GM12874 (cell line): Measurements from ENCODE around the gene CACNG7.

Experiments used
- CTCF ChIP-seq: IDR thresholded peaks from 2 replicates; pipeline ENCODE4 v1.5.1; 2011; ENCODE audit warnings: low read depth, mild to moderate bottlenecking, control low read depth, low read length, moderate library complexity; ENCODE audit not compliant: insufficient read depth

The CACNG7 gene

DNA sequence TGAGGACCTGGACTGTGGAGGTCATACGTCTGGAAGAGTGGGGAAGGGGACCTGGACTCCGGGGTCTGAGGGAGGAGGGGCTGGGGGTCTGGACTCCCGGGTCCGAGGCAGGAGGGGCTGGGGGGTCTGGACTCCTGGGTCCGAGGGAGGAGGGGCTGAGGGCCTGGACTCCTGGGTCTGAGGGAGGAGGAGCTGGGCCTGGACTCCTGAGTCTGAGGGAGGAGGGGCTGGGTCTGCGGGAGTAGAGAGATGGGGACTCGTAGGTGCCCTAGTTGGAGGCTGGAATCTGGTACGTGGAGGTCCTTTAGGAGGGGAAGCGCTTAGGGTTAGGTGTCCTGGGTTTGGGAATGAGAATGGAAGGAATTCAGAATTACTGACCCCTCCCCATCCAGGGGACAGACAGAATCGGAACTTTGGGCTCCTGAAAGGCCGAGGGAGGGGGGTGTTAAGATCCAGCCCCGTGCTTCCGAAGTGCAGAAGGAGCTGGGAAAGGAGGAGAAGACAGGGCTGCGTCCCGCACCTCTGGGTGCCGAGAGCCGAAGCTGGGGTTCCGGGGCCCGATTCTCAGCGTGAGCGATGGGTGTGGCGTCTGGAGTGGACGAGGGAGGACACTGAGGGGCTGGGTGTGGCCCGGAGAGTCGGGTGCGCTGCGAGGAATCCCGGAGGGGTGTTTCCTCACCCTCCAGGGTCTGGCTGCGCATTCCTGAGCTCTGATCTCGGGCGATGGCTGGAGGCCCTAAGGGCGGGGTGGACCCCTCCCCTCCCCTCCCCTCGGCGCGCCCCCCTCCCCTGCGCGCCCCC is 40.8 kb upstream of the CACNG7 start:
- TF ChIP-seq CTCF: no peak

DNA sequence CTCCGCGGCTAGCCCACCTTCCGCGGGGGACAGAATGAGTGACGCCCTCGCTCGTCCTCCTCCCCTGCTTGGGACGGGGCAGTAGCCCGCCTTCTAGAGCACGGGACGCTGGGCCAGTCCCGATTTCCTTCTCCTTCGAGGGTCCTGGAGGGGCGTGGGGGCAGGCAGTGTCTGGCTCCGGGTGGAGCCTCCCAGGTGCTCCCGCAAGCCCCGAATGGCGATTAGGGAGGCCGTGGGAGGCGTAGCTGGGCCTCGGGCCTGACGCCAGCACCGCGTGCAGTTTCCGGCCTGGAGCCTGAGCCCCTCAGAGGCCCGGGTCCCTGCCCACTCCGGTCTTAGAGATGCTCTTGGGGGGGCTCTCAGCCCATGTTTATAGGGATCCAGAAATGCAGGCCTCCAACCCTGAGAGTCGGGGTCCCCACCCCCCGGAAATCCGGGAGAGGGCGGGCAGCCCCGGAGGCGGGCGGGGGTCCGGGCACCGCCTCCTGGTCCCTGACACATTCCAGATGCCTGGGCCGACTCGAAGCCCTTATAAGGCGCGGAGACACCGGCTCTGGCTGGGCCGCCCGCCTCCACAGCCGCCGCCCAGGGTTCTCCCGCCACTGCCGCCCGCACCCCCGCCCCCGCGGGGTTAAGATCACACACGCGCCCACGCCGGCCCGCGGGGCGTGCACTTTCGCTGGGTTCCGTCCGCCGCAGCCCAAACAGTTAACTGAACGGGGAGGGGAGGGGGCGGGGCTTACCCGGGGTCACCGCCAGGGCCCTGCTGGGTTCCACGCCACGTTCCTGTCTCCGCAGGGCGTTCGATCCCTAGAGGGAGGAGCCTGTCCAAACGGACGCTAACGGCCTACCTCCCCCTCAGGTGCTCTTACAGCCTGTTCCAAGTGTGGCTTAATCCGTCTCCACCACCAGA is 39.9 kb upstream of the CACNG7 start:
- peak; percentile 16; the same call in 1 of the 2 replicates for TF ChIP-seq CTCF

GRCh38 chr19:53870485-53870844 is 38.6 kb upstream of the CACNG7 start:
- TF ChIP-seq CTCF: no peak

- TF ChIP-seq CTCF: no peak
Measured at GRCh38 chr19:53871454-53871853, 37.6 kb upstream of the CACNG7 start.

GRCh38 chr19:53872762-53873161 is 36.3 kb upstream of the CACNG7 start:
- TF ChIP-seq CTCF: no peak

DNA sequence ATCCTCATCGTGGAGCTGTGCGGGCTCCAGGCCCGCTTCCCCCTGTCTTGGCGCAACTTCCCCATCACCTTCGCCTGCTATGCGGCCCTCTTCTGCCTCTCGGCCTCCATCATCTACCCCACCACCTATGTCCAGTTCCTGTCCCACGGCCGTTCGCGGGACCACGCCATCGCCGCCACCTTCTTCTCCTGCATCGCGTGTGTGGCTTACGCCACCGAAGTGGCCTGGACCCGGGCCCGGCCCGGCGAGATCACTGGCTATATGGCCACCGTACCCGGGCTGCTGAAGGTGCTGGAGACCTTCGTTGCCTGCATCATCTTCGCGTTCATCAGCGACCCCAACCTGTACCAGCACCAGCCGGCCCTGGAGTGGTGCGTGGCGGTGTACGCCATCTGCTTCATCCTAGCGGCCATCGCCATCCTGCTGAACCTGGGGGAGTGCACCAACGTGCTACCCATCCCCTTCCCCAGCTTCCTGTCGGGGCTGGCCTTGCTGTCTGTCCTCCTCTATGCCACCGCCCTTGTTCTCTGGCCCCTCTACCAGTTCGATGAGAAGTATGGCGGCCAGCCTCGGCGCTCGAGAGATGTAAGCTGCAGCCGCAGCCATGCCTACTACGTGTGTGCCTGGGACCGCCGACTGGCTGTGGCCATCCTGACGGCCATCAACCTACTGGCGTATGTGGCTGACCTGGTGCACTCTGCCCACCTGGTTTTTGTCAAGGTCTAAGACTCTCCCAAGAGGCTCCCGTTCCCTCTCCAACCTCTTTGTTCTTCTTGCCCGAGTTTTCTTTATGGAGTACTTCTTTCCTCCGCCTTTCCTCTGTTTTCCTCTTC is 35.1 kb upstream of the CACNG7 start:
- TF ChIP-seq CTCF: no peak

- no peak for TF ChIP-seq CTCF
Measured at GRCh38 chr19:53874606-53874990, 34.5 kb upstream of the CACNG7 start.
